Right lobe of liver (tissue), 6 donors: ENCODE data around the gene TNIK. TPM values are rescaled to one million over a fixed set of nuclear protein-coding genes. Genes with fewer than 3 reads are reported as not detected.

ENCODE experiments used
- ATAC-seq, 4 donors: fragments of 200-7000 bp; cut with Tn5 transposase; one replicate each; pipeline ENCODE4 v1.9.1; 2020; ENCODE audit warnings: mild to moderate bottlenecking in 4 of 4, moderate library complexity in 4 of 4
- DNase-seq, 3 donors: peaks; one replicate each; pipeline ENCODE4 v3.0.0-alpha.2; 2020
- H3K27ac ChIP-seq, 3 donors: fragments of 200-600 bp; one replicate each; pipeline ENCODE4 v1.8.0; 2022
- H3K27me3 ChIP-seq, 2 donors: fragments of 200-600 bp; one replicate each; pipeline ENCODE4 v1.8.0; 2022
- H3K36me3 ChIP-seq, 4 donors: fragments of 200-600 bp; sonication (generic) in 1 of 4; one replicate each; pipeline versions ENCODE4 v1.5.1 to v1.8.0; 2017 to 2022; ENCODE audit warnings: control low read depth in 1 of 4
- H3K4me1 ChIP-seq, 4 donors: fragments of 200-600 bp; sonication (generic) in 1 of 4; one replicate each; pipeline versions ENCODE4 v1.5.1 to v1.8.0; 2017 to 2022; ENCODE audit warnings: control low read depth in 1 of 4
- H3K4me3 ChIP-seq, 3 donors: fragments of 200-600 bp; one replicate each; pipeline ENCODE4 v1.8.0; 2022
- H3K9me3 ChIP-seq, 4 donors: fragments of 200-600 bp; sonication (generic) in 1 of 4; one replicate each; pipeline versions ENCODE4 v1.5.1 to v1.8.0; 2017 to 2022; ENCODE audit warnings: control low read depth in 1 of 4
- POLR2A ChIP-seq: fragments of 450-650 bp; IDR thresholded peaks from one replicate; pipeline ENCODE4 v1.6.1; 2017; ENCODE audit warnings: antibody characterized with exemption, mild to moderate bottlenecking
- WGBS: methylation state at CpG from one replicate; pipeline ENCODE4 v1.1.6; 2018; ENCODE audit warnings: low coverage, low lambda C conversion rate; ENCODE audit not compliant: insufficient coverage; ENCODE audit errors: missing lambda C conversion rate; 5-methylcytosine and 5-hydroxymethylcytosine counted together
- intact Hi-C, 2 donors: fragments of 100-400 bp; cut with DNase I; formaldehyde crosslinking; loops; one replicate each; pipeline versions ENCODE4 v1.11.2 to v1.14.1; 2022
- total RNA-seq, 6 experiments: library from RNA; depleted of rRNA in 2 of 6; stranded (reverse); fragments of >200 nt in 2 of 6; fragmentation: NEBNext Ultra II Directional in 3 of 6; extraction: Animal tissue kit (Norgen Biotek cat#: 25700) in 3 of 6; gene quantifications; one replicate each; pipeline versions ENCODE4 v1.1.0 to v1.2.4, GENCODE V29; 2016 to 2023
- TF ChIP-seq, protein P1 (sequence below), 4 donors: fragments of 200-600 bp in 3 of 4; fragments of 450-650 bp in 1 of 4; IDR thresholded peaks; one replicate each; pipeline versions ENCODE4 v1.5.1 to v1.8.0; 2016 to 2022; ENCODE audit warnings: antibody characterized with exemption in 4 of 4, mild to moderate bottlenecking in 2 of 4
- donor health status: DM: no; HTN: yes; CAD: no.
- donor health status: DM: no; HTN: no; CAD: no.
- donor health status: DM: no; HTN: no; CAD: no.
- donor health status: DM: no; HTN: yes; CAD: no.
- donor health status: DM: no; HTN: yes; CAD: no.

TNIK gene
- total RNA-seq, 6 experiments from 2014 or later = 5.2 to 8.0 (median 6.8) TPM

DNA sequence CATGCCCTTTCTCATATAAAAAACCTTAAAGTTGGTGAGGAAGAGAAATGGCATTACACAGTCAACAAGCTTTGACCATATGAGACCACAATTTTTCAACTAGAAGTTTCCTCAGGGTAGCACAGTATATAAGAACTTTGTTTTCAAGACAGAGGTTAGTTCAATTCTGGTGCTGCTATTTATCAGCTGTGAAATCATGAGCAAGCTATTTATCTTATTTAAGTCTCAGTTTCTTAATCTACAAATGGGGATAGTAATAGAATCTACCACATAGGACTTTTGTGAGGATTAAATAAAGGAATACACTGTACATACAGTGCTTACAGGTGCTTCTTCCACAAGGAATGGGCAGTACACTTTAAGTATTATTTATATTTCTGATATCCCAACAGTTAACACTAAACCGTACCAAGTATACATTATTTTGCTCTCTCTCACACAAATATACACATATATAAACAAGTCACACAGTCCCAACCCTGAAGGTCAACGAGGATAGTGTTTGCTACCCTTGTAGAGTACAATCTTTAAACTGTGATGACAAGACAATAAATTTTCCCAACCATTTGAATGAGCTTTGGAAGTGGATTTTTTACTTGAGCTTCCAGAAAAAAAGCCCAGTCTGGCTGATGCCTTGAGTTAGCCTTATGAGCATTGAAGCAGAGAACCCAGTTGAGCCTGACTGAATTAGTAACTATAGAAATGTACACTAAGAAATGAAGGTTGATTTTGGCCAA lies 178.8 kb downstream of the TNIK start:
- H3K9me3 ChIP-seq = no peaks in the 10 kb centered on the region
- WGBS = 85% methylated on average over 2 of the region's 2 CpGs
- DNase-seq (no peak), ATAC-seq (no peak)
- H3K36me3 ChIP-seq = no peaks in the 10 kb centered on the region
- H3K4me1 ChIP-seq = peaks cover 0 to 14% (median 2%) of the 10 kb centered on the region in 4 donors
- H3K27ac ChIP-seq = no peak overlapping the region
- H3K4me3 ChIP-seq = no peak overlapping the region
- no peaks in the 10 kb centered on the region for H3K27me3 ChIP-seq
- intact Hi-C loops = no loop called here
- no peak for TF ChIP-seq POLR2A

DNA sequence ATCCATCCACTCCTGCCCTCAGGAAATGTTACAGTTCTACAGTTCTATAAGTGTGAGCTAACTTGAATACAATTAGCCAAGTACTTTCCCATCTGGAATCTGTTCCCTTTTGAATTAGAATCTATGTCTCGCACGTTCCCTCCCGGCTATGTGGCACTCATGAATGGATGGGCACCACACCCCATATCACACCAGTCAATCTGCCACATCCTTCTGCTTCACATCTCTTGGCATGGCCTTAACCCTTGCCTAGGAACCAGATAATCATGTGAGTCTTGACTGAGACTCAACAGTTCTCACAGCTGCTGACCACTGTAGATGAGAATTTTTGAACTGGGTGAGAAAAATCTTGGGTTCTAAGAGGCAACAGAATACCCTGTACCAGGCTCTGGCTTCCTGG lies 180.2 kb downstream of the TNIK start:
- DNase-seq = no peak

DNA sequence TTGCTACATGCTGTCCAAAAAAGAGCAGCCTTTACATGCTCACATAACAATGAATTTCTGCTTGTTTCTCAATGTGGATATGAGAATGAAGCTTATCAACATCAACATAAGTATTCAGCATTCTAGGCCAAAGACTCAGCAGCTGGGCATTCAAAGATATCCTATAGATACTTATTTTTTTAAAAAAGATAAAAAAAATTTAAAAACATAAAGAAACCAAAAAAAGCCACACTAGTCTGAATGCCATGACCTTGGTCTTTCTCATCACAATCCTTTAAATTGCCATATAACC lies 182.0 kb downstream of the TNIK start:
- Histone ChIP-seq H3K27ac (no peak overlapping the region), H3K9me3 (no peaks in the 10 kb centered on the region), H3K4me1 (peaks cover 0 to 11% (median 2%) of the 10 kb centered on the region in 4 donors), H3K27me3 (no peaks in the 10 kb centered on the region), H3K36me3 (no peaks in the 10 kb centered on the region), H3K4me3 (no peak overlapping the region)
- ATAC-seq (no peak), DNase-seq (no peak)
- intact Hi-C loops = no loop called here
- no peak for TF ChIP-seq POLR2A
- TF ChIP-seq, protein P1, sequence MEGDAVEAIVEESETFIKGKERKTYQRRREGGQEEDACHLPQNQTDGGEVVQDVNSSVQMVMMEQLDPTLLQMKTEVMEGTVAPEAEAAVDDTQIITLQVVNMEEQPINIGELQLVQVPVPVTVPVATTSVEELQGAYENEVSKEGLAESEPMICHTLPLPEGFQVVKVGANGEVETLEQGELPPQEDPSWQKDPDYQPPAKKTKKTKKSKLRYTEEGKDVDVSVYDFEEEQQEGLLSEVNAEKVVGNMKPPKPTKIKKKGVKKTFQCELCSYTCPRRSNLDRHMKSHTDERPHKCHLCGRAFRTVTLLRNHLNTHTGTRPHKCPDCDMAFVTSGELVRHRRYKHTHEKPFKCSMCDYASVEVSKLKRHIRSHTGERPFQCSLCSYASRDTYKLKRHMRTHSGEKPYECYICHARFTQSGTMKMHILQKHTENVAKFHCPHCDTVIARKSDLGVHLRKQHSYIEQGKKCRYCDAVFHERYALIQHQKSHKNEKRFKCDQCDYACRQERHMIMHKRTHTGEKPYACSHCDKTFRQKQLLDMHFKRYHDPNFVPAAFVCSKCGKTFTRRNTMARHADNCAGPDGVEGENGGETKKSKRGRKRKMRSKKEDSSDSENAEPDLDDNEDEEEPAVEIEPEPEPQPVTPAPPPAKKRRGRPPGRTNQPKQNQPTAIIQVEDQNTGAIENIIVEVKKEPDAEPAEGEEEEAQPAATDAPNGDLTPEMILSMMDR (IDR thresholded peaks at IDR 0.05) = no peak

More for the DNA sequence above, 180.2 kb downstream of the TNIK start:
- peaks cover 0 to 11% (median 2%) of the 10 kb centered on the region in 4 donors for H3K4me1 ChIP-seq
- no peak overlapping the region for H3K27ac ChIP-seq
- no peaks in the 10 kb centered on the region for H3K36me3 ChIP-seq
- WGBS = 78% methylated on average over 3 of the region's 3 CpGs
- H3K4me3 ChIP-seq = no peak overlapping the region
- TF ChIP-seq POLR2A = no peak
- TF ChIP-seq, protein P1 (IDR thresholded peaks at IDR 0.05) = no peak
- H3K9me3 ChIP-seq = no peaks in the 10 kb centered on the region
- no peaks in the 10 kb centered on the region for H3K27me3 ChIP-seq
- no peak for ATAC-seq
- intact Hi-C loops = no loop called here

DNA sequence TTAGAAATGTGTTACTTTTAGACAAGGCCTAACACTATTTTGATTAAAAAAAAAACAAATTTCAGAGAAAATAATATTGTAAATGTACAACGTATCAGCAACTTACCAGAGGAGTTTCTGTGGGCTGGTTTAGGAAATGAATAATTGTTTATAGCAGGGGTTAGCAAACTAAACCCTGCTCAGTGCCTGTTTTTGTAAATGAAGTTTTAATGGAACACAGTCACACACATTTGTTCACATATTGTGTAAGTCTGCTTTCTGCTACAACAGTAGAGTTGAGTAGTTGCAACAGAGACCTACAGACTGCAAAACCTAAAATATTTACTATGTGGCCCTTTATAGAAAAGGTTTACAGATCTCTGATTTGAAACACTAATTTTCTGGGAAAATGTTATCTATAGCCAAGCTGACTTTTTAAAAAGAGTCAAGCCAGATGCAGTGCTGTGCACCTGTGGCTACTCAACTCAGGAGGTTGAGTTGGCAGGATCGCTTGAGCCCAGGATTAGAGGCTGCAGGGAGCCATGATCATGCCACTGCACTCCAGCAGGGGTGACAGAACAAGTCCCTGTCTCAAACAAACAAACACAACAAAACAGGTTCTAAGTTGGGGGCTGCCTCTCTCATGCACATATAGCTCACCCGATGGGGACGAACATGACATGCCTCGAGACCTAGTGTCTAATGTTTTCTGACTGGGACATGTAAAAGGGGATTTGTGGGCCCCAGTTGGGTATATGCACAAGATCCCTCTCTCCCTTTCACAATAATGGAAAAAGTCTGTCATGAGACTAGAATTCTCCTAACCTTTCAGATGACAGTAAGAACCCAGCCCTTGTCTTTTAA lies 182.5 kb downstream of the TNIK start:
- no peaks in the 10 kb centered on the region for H3K27me3 ChIP-seq
- no peak overlapping the region for H3K27ac ChIP-seq
- no peaks in the 10 kb centered on the region for H3K36me3 ChIP-seq
- no peaks in the 10 kb centered on the region for H3K9me3 ChIP-seq
- 77% methylated on average over 5 of the region's 5 CpGs for WGBS
- DNase-seq (no peak), ATAC-seq (no peak)
- peaks cover 0 to 11% (median 2%) of the 10 kb centered on the region in 4 donors for H3K4me1 ChIP-seq
- no peak overlapping the region for H3K4me3 ChIP-seq
- no peak for TF ChIP-seq POLR2A
- TF ChIP-seq, protein P1 (IDR thresholded peaks at IDR 0.05) = no peak
- intact Hi-C loops = no loop called here

DNA sequence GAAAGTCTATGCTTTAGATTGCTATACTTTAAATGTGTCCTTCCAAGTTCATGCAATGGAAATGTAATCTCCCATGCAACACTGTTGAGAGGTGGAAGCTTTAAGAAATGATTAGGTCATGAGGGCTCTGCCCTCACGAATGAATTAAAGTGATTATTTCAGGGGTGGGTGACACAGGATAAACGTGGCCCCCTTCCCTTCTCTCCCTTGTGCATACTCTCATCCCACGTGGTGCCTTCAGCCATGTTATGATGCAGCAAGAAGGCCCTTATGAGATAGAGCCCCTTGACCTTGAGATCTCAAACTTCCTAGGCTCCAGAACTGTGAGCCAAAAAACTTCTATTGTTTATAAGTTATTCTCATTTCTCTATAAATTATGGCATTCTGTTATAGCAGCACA lies 183.3 kb downstream of the TNIK start:
- Histone ChIP-seq H3K27me3 (no peaks in the 10 kb centered on the region), H3K9me3 (no peaks in the 10 kb centered on the region), H3K4me1 (peaks cover 0 to 11% (median 2%) of the 10 kb centered on the region in 4 donors), H3K36me3 (no peaks in the 10 kb centered on the region), H3K27ac (no peak overlapping the region), H3K4me3 (no peak overlapping the region)
- no peak for TF ChIP-seq POLR2A
- TF ChIP-seq, protein P1 (IDR thresholded peaks at IDR 0.05) = no peak
- DNase-seq (no peak), ATAC-seq (no peak)
- WGBS = 48% methylated on average over 3 of the region's 3 CpGs
- intact Hi-C loops = no loop called here
